ENCODE measurements around the gene HMGXB3.

DNA sequence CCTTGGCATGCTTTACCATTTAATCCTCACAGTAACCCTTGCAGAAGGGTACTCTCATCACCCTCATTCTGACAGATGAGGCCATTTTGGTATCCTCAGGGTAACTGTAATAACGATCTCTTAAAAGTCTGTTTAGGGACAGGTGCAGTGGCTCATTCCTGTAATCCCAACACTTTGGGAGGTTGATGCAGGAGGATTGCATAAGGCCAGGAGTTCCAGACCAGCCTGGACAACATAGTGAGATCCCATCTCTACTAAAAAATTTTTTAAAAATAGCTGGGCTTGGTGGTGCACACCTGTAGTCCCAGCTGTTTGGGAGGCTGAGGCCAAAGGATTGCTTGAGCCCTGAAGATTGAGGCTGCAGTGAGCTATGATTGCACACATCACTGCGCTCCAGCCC lies 54.0 kb downstream of the HMGXB3 start:
- TF ChIP-seq, protein P1, sequence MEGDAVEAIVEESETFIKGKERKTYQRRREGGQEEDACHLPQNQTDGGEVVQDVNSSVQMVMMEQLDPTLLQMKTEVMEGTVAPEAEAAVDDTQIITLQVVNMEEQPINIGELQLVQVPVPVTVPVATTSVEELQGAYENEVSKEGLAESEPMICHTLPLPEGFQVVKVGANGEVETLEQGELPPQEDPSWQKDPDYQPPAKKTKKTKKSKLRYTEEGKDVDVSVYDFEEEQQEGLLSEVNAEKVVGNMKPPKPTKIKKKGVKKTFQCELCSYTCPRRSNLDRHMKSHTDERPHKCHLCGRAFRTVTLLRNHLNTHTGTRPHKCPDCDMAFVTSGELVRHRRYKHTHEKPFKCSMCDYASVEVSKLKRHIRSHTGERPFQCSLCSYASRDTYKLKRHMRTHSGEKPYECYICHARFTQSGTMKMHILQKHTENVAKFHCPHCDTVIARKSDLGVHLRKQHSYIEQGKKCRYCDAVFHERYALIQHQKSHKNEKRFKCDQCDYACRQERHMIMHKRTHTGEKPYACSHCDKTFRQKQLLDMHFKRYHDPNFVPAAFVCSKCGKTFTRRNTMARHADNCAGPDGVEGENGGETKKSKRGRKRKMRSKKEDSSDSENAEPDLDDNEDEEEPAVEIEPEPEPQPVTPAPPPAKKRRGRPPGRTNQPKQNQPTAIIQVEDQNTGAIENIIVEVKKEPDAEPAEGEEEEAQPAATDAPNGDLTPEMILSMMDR (IDR thresholded peaks at IDR 0.05) = no peak
- TF ChIP-seq POLR2A (IDR thresholded peaks at IDR 0.05) = no peak

All from heart left ventricle (tissue), 13 donors.